Activated T-cell treated with anti-CD3 and anti-CD28 coated beads for 48 hours (primary cell): ENCODE results near the gene BMP10.

Experiments
- DNase-seq: peaks from one replicate; pipeline ENCODE4 v3.0.0-alpha.2; 2020; ENCODE audit warnings: low read depth

The BMP10 gene

GRCh38 chr2:68850524-68850923, 20.7 kb downstream of the BMP10 start:
- no peak for DNase-seq

GRCh38 chr2:68849579-68850030, 21.6 kb downstream of the BMP10 start:
- DNase-seq: no peak

- DNase-seq: no peak
Observed at GRCh38 chr2:68847751-68848150, 23.4 kb downstream of the BMP10 start.

GRCh38 chr2:68846091-68846490, 25.1 kb downstream of the BMP10 start:
- DNase-seq: no peak

GRCh38 chr2:68845043-68845442, 26.2 kb downstream of the BMP10 start:
- DNase-seq: no peak

GRCh38 chr2:68839260-68839833, 31.9 kb downstream of the BMP10 start:
- no peak for DNase-seq

GRCh38 chr2:68838641-68839040, 32.6 kb downstream of the BMP10 start:
- DNase-seq: no peak

GRCh38 chr2:68837861-68838341, 33.3 kb downstream of the BMP10 start:
- DNase-seq: no peak

- DNase-seq: peak; percentile 45
Observed at GRCh38 chr2:68837164-68837860, 33.9 kb downstream of the BMP10 start.

- no peak for DNase-seq
Observed at GRCh38 chr2:68835621-68836020, 35.6 kb downstream of the BMP10 start.

- DNase-seq: no peak
Observed at GRCh38 chr2:68834737-68835376, 36.3 kb downstream of the BMP10 start.

GRCh38 chr2:68833162-68833561, 38.0 kb downstream of the BMP10 start:
- DNase-seq: no peak

GRCh38 chr2:68832233-68832869, 38.8 kb downstream of the BMP10 start:
- peak; percentile 34 for DNase-seq

- no peak for DNase-seq
Observed at GRCh38 chr2:68831686-68832232, 39.4 kb downstream of the BMP10 start.

- DNase-seq: no peak
Observed at GRCh38 chr2:68829749-68830148, 41.4 kb downstream of the BMP10 start.

- peak; percentile 34 for DNase-seq
Observed at GRCh38 chr2:68828887-68829708, 42.1 kb downstream of the BMP10 start.

- no peak for DNase-seq
Observed at GRCh38 chr2:68827666-68828065, 43.5 kb downstream of the BMP10 start.

GRCh38 chr2:68825866-68826265, 45.3 kb downstream of the BMP10 start:
- DNase-seq: no peak

- DNase-seq: no peak
Observed at GRCh38 chr2:68824831-68825230, 46.4 kb downstream of the BMP10 start.

- DNase-seq: no peak
Observed at GRCh38 chr2:68822207-68822872, 48.9 kb downstream of the BMP10 start.

- DNase-seq: no peak
Observed at GRCh38 chr2:68819556-68819955, 51.6 kb downstream of the BMP10 start.
